Cerebellar cortex (tissue), 1 donor: Measurements from ENCODE around the gene USP7.

ENCODE experiments used
- DNase-seq: peaks from one replicate; pipeline ENCODE4 v3.0.0-alpha.2; 2015; ENCODE audit warnings: low spot score

USP7 gene

GRCh38 chr16:8899709-8900317 lies 63.9 kb downstream of the USP7 start:
- DNase-seq, result no peak

- no peak for DNase-seq
Observed at GRCh38 chr16:8898660-8899318, 64.9 kb downstream of the USP7 start.

DNA sequence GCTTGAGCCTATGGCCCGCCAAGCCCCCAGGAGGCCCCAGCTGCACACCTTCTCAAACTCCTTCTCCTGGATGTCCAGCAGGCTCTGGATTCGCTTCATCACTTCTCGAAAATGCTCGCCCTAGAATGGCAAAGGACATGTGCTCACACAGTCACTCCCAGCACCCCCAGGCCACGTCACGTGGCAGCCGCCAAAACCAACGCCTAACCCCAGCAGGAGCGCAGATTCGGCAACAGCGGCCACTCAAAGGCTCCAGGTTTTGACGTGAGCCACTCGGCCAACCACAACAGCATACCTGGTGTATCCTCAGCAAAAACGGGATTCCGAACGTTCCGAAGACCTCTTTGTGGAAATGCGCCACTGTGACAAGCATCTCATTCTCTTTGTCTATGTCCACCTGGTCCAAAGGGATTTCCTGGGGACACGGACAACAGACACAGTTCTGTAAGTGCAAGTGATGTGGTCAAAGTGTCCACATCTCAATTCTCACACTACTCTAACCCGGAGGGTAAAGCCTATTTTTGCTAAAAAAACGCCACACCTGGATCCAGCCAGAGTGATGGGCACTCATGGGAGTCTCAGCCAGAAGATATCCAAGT lies 68.9 kb downstream of the USP7 start:
- no peak for DNase-seq

GRCh38 chr16:8893976-8894690 lies 69.6 kb downstream of the USP7 start:
- no peak for DNase-seq

DNA sequence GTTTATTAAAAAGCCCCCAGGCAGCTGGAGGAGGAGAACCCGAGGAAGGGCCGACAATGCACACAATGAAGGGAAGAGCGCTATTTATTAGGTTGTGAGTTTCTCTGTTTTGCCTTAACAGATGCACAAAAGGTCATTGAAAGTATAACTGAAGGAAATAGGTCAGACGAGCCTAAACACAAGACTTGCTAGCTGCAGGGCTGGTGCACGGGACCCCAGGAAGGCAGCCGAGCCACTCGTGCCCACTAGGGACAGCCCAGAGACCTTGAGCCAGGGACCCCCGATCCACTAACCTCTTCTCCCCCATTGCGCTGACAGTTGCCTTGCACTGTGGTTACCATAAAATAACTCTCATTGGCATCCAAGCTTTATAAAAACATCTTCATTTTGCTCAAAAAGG lies 70.3 kb downstream of the USP7 start:
- DNase-seq, result no peak

DNA sequence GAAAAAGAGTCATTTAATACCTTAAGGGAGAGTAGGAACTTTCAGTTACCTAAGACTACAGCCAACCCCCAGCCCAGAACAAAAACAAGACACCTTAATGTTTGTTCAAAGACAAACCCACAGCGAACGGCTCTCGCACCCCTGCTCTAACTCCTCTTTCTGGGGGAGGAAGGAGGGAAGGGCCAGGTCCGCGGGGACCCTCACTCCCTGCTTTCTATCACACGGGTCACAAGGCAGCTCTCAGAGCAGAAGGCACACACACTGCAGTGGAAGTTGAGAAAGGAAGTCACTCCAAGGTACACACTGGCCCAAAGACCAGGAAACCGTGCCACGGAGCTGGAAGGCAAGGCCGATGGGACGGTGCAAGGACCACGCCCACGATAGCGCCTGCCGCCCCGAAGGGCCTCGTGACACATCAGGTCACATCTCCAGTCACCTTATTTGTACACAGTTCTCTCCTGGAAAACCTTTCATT lies 71.6 kb downstream of the USP7 start:
- no peak for DNase-seq

GRCh38 chr16:8890549-8890921 lies 73.2 kb downstream of the USP7 start:
- no peak for DNase-seq

DNA sequence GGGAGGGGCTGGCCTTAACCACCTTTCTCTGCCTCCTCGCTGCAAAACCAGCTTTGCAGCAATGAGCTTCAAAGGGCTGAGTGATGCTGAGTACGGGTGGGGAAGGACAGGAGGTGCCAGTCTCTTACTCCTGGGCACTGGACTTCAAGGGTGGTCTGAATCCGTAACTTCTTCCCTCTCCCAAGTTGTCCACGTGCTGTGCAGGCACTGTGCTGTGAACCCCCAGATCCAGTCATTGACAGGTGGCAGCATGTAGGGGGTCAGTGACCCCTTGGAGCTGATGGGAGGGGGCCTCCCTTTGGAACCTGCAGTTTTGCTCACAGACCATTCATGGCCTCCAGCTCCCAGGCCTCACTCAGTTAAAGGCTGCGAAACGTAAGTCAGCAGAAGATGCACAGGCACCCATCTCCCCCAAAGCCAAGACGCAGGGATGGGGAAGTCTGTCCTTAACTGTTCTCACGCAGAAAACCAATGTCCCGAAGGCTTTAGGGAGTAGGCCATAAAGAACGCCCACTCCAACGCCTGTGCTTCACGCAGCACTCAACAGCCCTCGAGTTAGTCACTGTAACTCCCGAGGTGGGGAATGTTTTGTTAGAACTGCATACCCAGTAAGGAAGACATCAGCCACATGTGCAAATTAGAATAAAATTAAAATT lies 73.7 kb downstream of the USP7 start:
- DNase-seq, result no peak

DNA sequence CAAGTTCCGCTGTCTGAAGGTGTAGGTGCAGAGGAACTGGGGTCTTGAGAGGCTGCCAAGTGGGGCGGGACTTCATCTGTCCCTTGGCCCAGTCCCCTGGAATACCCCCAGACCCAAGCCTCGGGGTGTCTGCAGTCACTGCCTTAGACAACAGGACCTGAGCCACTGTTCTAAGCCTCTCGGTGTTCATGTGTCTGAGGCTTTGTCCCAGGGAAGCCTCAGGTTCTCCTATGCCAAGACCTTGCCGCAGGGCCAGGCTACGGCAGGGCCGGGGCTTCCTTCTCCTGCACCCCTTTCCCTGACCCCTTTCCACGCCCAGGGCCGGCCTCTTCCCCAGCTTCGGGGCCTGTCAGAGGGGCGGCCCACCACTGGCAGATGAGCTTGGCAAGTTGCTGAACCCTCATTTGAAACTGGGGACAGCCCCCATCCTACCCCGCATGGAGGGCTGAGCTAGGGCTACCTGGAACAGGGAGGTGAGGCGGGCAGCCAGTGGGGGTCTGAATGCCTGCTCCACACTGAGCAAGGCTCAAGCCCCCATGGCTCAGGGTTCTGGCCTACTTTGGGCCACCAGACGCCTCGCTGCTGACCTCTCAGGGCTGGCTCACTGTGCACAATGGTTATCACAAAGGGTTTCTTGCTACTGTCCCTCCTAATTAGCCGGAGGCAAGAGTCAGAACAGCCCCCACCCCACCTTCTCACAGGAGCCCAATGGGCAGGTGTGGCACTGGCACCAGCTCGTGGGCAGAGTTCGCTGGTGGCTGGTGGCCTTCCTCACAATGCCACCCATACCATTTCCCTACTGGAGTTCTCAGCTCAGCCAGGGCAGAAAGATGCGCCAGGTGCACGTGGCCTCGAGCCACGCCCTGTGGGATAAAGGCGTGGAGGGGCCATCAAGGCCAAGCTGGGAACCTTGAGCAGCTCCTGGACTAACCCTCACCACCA lies 74.5 kb downstream of the USP7 start:
- no peak for DNase-seq

- DNase-seq, result peak; percentile 96
Observed at GRCh38 chr16:8887952-8888560, 75.7 kb downstream of the USP7 start.

DNA sequence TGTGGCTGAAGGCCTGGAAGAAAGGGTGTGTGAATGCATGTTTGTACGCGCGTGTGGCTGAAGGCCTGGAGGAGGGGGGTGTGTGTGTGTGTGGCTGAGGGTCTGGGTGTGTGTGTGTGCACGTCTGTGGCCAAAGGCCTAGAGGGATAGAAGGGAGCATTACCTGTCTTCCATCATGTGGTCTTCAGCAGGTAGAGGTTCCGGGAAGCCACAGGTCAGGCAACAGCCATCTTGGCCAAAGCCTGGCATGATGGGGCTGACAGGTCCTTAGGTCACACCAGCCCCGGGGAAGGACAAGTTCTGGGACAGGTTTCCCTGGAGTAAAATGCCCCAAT lies 76.3 kb downstream of the USP7 start:
- no peak for DNase-seq

DNA sequence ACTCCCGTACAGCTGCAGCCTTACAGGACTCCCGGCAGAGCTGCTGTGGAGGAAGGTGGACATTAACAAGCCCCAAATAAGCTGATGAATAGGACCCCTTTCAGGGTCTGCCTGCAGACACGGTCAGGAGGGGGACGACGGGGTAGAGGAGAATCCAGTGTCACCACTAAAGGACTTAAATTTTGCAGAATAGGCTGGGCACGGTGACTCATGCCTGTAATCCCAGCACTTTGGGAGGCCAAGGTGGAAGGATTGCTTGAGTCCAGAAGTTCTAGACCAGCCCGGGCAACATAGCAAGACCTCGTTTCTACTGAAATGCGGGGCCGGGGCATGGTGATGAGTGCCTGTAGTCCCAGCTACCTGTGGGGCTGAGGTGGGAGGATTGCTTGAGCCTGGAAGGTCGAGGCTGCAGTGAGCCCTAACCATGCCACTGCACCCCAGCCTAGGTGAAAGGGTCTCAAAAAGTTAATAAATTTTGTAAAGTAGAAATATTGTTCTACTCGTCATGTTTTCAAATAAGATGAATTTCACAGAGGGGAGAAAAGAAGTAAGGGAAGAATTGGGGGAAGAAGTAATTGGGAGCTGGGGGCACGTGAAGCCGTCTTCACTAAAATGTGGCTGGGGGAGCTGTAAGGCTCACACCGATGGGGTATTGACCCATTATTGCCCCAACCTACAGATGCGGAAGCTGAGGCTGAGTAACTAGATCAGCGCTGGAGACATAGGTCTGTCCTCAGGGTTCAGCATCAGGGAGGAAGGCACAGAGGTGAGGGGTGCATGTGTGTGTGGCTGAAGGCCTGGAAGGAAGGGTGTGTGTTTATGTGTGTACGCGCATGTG lies 76.9 kb downstream of the USP7 start:
- DNase-seq, result no peak

DNA sequence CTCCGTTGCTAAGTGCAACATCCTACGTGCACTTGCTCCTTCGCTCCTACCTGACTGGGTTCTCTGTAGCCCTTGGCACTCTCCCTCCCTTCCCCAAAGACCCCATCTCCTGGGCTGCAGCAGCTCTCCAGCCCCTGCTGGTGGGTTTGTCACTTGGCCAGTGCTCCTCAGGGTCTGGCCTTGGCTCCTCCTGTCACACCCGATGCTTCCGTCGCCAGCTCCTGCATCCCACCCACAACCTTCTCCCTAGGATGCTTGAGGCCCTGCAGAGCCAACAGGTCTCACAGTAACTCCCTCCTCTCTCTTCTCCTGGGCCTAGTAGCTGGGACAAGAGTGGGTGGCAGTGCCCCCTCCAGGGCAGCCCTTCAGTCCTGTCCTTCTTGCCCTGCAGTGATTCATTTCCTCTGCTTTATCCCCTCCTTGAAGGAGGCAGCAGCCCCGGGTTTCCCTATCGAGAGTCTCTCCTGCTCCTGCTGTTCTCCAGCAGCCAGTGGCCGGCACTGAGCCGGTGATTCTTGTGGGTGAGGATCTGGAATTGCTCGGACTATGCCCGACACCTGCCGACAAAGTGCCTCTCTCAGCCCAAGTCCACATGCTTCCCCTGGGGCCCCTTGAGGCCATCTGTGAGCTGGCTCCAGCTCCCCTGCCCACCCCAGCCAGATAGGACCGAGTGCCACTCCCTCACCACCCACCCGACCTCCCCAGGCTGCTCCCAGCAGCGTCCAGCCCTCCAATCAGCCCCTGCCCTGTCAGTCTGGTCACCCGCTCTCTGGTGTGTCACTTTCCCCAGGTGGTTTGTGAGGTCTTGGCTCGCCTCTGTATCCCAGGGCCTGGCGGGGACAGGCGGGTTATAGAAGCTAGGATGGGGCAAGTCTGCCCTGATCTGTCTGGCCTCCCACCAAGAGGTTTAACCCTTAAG lies 77.8 kb downstream of the USP7 start:
- no peak for DNase-seq

- DNase-seq, result no peak
Observed at GRCh38 chr16:8882725-8883377, 80.9 kb downstream of the USP7 start.

- DNase-seq, result no peak
Observed at GRCh38 chr16:8882041-8882617, 81.6 kb downstream of the USP7 start, which contains the start of gene LITAFD. LITAFD (plus strand) TSS chr16:8882351; CDS start chr16:8884356, 2,005 bp downstream.

- no peak for DNase-seq
Observed at GRCh38 chr16:8880839-8881510, 82.7 kb downstream of the USP7 start.

- DNase-seq, result no peak
Observed at GRCh38 chr16:8878523-8878911, 85.2 kb downstream of the USP7 start.
